ENCODE measurements around the gene EIPR1.
"Not testable (repeated sequence)": the region's sequence is repeated elsewhere in the genome, so short reads cannot be mapped to it uniquely, and the experiment has no call there.

Gene EIPR1

DNA sequence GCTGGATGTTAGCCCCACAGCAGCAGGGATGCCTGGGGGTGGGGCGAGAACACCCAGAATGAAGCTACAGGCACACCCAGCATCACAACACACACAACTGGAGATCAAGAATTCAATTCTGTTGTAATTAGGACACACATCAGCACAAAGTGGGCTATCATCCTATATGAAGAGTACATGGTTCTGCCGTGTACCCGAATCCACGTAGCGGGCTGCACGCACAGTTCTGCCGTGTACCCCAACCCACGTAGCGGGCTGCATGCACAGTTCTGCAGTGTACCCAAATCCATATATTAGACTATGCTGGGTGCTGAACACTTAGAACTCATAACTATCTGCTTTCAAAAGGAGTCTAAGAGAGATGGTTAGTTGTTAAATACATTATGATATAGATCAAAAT is 86.5 kb downstream of the EIPR1 start:
- no peak for DNase-seq

DNA sequence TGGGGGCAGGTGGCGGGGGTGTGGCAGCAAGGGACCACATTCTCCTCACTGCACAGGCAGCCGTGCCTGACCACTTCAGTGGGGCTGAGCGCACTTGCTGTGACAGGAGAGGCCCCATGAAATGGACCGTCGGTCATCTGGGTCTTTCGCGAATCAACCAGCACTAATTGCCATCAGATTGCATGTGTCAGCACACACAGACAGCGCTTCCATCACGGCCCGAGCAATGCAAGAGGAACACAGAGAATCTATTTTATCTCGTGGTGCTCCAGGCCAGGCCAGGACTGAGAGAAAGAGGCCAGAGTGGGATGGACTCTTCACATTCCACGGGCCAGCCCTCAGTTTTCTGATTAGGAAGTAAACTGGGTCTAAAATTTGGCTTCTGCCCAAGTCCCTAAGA is 87.0 kb downstream of the EIPR1 start:
- DNase-seq, result no peak

DNA sequence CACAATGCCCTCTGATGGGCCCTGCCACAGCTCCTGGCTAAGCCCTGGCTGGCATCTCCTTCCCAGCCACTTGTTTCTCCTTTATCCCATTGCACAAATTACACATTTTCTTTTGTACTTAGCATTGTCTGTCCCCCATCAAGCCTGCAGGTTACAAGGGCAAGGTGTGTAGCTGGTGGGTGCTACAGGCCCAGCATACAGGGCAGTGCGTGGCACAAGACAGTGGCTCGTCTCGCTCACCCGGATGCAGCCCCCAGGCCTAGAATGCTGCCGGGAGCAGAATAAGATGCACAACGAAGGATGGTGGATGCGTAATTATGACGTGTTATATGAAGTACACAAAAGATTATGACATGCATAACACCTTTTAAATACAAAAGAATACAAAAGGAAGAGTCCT is 87.6 kb downstream of the EIPR1 start:
- no peak for DNase-seq

DNA sequence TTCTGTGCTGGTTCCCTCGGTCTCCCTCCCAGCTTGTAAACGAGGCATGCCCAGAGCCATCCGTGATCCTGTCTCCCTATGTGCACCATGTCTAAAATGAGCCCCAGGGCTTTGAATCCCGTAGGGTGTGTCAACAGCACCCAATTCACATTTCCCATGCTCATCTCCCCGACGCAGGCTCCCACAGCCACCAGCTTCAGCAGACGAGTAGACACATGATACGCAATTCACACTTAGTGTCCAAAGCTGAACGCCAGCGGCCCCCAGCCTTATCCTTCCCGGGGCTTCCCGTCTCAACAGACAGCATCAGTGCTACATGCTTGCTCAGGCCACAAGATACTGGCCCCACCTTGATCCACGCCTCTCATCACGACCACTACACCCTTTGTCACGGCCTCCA is 88.1 kb downstream of the EIPR1 start:
- no peak for DNase-seq

DNA sequence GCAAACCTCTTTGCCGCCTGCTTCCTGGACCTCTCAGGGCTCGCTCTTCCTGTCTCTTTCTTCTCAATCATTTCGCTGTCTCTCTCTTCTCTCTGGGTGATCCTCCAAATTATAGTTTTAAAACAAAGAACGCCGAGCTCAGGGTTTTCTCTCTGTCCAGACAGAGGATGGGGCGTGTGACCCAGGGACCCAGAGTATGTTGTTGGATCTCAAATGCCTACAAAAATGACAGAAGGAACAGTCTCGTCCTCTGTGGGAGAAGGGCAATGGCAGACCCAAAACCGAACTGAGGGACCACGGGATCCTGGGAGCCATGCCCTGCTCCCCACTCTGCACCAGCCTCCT is 88.5 kb downstream of the EIPR1 start:
- no peak for DNase-seq

DNA sequence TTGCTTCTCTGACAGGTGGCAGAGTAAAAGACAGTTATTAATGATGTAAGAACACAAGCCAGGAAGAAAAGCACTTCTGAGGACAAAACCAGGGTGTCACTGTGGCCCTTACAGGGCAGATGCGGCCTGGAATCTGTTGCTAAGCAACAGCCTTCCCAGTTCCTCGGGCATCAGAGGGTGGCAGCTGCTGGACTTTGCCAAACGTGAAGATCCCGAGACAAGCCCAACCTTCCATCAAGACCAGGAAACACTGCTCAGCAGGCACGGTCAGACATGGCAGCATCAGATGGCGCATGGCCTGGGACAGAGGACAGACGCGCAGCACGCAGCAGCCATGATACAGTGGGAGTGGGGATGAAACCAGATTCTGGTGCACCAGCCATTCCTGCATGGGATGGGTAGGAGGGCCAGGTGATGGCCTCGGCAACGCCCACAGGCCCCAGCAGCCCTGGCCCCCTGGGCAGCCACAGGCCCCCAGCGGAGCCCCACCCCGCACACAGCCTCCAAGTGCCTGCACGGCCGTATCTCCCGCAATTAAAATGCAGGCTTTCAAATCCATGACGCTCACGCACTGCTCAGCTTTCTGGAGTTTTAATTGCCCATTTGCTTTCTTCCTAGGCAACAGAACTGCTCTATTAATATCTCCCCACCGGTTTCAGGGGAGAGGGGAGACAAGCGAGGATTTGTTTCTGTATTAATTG is 89.0 kb downstream of the EIPR1 start:
- DNase-seq, result peak in 6 of 56 donors; percentile 14 to 44 (median 22)

DNA sequence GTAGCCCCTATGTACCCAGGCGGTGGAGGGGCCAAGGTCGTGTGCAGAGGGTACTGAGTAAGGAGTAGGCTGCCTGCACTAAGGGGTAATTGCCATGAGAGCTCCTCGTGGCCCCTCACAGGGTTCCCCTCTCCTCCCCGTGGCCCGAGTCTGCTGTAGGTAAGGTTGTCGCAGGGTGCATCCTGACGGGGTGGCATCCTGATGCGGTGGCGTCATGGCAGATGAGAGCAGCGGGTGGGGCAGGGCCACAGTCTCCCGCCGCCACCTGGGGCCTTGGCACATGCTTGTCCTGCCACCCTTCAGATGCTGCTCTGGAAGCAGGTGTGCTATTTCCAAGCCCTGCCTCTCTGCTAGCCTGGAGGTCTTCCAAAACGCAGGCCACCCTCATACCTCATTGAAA is 89.7 kb downstream of the EIPR1 start:
- DNase-seq, result no peak

DNA sequence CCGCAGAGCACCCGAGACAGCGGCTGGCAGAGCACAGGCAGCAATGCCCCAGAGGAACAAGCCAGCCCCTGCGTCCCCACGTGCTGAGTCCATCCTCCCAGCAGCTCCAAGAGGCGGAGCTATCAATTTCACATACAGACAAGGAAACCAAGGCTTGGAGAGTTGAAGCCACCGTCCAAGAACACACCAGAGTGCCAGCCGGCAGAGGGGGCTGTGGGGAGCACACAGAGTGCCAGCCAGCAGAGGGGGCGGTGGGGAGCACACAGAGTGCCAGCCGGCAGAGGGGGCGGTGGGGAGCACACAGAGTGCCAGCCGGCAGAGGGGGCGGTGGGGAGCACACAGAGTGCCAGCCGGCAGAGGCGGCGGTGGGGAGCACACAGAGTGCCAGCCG is 91.0 kb downstream of the EIPR1 start:
- peak in 5 of 56 donors; percentile 21 to 53 (median 43) for DNase-seq

DNA sequence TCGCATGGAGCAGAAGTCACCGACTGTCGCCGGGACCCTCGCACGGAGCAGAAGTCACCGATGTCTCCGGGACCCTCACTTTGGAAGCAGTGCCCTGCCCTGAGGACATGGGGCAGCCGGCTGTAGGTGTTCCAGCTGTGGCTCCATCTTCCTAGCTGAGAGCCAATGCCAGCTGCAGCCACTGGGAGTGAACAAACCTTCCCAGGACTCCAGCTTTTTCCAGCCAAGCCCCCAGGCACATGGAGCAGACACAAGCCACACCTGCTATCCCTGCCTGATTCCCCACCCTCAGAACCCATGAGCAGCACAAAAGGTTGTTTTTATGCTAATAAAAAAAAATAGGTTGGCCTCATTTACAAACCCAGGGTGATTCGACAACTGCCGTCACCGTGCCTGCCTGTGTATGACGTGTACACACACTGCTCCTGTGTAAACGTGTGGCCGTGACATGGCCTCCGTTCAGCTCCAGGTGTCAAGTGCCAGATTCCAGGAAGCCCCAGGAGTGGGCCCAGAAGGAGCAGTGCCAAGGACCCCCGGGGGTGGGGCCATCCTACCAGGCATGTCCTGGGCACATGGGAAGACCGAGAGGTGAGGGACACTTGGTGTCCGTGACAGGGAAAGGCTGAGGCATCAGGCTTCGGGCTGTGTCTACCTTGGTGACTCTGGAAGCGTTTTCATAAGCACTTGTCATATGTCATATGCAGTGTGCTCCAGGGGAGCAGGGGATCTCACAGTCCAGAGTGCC is 91.5 kb downstream of the EIPR1 start:
- no peak for DNase-seq

DNA sequence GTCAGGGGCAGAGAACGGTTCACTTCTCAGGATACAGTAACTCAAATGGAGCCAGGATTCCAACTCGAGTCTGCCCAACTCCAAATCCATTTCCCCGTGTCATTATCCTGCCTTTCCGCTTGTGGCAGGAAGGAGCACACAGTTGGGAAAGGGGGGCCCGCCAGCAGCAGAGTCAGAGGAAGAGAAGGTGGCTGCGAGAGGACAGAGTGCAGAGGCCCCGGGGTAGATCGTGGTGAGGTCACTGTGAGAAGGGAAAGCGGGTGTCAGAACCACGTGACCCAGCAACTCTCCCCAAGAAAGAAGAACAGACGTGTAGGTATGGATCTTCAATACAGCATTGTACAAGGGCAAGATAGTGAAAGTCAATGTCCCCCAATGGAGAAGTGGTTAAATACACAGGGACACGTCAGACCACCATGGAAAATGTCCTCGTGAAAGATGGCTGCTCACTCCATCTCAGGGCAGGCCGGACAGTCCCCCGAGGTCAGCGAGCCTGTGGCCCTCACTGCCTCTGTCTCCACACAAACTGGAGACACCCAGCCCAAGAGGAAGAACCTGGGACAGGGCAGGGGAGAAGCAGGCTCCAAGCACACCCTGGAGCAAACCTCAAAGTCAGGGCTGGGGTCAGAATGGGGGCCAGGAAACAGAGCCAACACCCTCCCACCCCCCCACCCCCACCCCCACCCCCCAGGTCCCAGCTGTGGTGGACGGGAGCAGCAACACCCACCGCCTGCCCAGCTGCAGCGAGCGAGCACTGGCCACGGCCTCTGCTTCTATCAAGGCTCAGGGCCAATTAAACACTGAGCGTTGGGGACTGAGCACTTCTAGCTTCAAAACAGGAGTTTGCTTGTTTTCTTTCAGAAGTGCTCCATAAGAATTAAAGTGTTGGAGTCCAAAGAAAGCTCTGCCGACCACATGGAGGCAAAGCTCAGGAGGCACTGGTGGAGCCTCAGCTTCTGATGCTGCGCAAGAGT is 92.7 kb downstream of the EIPR1 start:
- no peak for DNase-seq

DNA sequence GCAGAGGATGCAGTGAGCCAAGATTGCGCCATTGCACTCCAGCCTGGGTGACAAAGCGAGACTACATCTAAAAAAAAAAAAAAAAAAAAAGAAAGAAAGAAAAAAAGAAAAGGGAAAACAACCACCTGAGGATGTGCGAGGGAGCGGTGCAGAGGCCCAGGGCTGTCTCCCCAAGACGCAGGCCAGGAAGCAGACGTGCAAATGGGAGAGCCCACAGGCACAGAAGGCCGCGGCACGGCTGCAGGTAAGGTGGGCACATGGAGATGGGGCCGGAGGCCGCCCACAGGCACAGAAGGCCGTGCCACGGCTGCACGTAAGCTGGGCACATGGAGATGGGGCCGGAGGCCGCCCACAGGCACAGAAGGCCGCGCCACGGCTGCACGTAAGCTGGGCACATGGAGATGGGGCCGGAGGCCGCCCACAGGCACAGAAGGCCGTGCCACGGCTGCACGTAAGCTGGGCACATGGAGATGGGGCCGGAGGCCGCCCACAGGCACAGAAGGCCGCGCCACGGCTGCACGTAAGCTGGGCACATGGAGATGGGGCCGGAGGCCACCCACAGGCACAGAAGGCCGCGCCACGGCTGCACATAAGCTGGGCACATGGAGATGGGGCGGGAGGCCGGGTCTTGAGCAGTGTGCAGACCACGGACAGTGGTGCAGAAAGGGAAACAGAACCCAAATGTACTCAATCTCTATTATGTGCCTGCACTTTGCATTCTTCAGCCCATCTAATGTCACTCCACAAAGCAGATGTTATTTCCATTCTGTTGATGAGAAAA is 93.6 kb downstream of the EIPR1 start:
- DNase-seq, result not testable (repeated sequence)

DNA sequence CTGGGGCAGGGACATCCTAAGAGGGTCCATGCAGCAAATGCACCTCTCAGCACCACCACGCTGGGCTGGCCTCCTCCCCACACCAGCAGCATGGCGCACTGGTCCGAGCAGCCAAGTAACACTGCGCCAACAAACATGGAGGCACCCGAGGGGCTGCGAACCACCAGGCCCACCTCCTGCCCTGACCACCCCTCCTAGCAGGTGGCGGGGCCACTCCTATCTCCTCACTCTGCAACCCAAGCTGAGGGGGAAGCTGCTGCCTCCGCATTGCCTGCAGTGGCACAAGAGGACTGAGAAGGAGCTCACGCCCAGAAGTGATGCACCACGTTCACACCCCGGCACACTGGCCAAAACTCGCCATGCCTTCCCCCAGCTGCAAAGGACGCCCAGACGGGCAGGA is 94.4 kb downstream of the EIPR1 start:
- DNase-seq, result no peak

DNA sequence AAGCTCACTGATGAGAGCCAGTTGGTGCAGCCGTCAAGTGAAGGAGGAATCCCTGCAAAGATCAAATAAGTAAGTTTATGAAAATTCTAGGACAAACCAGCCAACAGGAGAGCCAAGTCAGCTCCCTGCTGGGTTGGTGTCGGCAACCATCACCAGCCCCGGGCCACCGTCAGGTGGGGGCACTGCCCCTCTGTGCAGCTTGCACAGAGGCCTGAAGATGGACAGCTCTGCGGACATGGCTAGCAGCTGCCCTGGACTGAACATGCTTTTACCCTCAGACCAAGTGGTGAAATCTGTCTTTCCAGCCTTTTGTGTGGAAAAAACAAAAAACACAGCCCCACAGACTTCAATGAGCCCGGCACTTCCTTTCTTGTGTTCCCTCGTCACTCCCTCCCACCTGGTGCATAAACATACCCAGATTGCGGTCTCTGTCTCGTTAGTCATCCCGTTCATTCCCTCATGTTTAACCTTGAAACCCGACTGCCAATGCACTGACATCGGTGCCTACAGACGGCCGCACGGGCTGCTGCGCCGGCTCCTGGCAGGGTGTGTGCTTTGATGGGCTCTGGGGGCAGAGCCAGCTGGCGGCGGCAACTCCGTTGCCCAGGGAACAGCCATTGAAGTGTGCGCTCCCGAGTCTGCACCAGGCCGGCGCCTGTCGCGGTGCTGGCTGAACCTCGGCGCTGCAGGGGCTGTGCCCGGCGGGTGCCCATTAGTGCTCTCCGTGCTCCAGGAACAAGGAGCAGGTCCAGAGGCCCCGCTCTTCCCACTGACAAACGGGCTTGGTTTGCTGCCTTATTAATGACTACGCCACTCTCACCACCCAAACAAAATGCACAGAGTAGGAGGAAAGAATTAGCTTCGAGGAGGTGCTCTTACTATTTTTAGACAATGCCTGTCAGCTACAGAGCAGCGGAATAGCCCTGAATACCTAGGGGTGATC is 95.3 kb downstream of the EIPR1 start:
- peak in 48 of 56 donors; percentile 32 to 83 (median 60) for DNase-seq

DNA sequence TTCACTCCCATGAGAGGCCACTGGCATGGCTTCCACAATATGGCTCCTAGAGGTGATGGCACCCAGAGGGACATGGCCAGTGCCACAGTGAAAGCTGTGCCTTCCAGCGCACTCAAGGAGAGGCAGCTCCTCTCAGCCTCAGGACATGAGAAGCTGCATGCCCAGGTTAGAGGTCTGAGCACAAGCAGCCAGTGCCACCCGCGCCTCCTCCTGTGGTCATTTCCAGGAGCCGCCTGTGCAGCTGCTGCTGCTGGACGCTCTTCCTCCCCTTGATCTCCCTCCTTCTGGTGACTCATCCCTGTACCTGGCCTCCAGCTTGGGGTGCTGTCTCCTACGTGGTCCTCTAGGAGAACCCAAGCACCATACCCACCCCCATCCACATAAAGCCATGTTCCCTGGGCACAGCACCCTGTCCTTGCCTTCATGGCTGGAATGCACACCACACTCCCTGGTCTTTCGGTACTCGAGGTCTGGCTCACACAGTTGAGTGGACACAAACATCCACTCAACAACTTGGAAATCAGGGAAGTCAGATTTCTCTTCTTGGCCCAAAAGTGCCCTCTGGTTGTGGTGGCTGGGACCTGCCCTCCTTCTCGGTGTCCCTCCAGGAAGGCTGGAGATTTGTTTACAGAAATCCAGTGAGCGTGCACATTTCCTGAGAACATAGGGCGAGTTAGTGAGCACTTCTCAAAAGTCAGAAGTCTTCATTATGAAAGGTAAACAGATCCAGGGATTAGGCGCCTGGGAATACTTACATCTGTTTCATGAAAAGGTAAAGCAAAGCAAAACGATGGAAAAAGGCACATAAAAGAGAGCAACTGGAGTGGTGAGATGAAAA is 96.7 kb downstream of the EIPR1 start:
- no peak for DNase-seq

DNA sequence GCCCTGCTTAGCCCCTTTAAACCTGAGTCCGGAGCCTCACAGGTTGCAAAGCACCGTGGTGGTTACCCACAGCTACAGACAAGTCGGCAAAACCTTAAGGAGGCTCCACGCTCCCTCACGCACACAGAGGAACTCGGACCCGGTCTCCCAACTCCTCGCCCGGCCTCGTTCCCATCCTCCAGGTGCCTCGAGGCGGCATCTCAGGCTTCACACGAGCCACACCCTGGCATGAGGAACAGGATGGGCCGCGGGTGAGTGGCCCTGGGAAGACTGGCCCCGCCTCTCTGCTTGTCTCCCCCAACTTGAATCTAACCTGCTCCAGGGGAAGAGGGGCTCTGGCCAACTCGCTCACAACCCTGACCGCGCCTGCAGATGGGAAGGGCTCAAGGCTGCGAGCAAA is 97.4 kb downstream of the EIPR1 start:
- no peak for DNase-seq

DNA sequence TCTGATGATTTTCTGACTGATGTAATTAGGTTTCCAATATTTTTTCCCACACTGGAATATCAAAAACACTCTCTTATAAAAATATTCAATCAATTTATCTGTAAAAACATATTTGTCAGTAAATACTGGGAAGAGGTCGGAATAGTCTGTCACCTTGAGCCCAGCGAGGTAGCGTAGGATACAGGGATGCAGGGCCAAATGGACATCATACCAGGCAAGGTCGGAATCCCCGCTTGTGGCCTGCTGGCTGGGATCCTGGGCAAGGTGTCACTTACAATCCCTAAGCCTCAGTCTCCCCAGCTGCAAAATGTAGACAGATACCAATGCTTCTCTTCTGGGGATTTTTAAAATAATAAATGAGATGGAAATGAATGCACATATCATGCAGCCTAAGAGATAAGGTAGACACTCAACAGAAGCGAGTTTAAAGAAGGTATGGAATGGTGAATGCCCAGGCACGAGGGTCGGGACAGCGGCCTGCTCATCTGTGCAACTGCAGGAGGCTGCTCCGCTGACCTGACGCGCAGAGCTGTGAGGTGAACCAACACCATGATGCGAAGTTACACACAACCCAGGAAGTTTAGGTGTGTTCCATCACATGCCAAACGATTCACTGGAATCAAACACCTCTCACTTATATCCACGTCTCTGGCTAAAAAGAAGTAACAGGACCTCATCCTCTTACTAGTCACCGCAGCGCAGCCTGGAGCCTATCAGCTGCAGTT is 98.2 kb downstream of the EIPR1 start:
- DNase-seq, result no peak

DNA sequence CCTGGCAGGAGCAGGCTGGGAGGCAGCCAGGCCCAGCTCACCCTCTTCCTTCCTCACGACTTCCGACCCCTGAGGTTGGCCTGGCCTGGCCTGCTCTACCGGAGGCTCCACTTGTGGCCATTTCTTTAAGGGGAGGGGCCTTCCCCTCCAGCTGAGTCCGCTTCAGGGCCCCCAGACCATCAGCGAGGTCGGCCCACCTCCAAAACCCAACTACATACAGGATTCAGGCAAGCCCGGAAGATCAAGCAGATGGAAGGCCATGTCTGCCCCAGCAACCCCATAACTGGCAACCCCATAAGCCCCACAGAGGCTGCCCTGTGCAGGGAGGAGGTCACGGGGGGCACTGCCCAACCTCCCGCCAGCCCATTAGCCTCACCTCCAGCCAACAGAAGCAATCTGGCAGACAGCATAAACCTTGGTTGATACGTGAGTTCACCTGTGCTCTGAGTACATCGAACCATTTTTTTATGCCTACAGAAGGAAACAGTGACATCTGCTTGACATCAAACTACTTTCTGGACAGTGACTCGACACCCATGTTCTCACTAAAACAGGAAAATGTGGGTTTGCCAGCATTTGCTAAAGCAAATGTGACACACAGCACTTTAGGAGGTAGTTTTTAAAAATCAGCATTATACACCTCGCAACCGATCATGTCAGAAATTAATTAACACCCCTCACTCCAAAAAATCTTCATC is 98.9 kb downstream of the EIPR1 start:
- DNase-seq, result no peak
